ENCODE data around the gene PTPRG.

DNA sequence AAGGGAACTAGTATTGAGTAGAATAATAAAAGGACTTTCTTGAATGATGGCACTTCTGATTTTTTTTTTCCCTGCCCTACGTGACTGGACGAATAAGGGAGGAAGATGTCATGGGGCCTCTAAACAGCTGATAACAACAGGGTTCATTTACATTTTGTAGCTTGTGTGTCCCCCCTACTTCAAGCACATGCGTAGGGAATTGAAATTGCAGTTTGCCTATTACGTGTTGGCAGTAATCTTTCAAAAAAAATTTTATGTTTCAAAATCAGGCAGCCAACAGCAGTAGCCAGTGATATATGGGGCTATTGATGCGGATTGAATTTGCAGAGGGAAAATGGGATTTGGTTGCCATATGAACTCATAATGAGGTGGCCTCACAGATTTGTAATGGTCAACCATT lies 58.7 kb downstream of the PTPRG start:
- TF ChIP-seq CTCF (optimal IDR thresholded peaks at IDR 0.05 in 1 of 3, IDR thresholded peaks at IDR 0.05 in 1 of 3, conservative IDR thresholded peaks at IDR 0.05 in 1 of 3; ENCODE audit: extremely low read depth in 1 of 3, insufficient read depth in 2 of 3, low read length in 3 of 3) (no peak), EZH2 (IDR thresholded peaks at IDR 0.05; ENCODE audit: low read length) (no peak)

All from keratinocyte (primary cell).